NCI-H1417 (cell line): ENCODE data around the gene LMNTD1.

ENCODE experiments used
- DNase-seq, 3 experiments: peaks; one replicate each; lab custom pipeline; 2025; lab: John Stamatoyannopoulos, UW

Gene LMNTD1

GRCh38 chr12:25556153-25556552 is 3.1 kb upstream of the LMNTD1 start:
- DNase-seq = no peak

- no peak for DNase-seq
Observed at GRCh38 chr12:25552681-25553080, 402 bp downstream of the LMNTD1 start.

GRCh38 chr12:25550186-25550585 is 2.9 kb downstream of the LMNTD1 start:
- no peak for DNase-seq

- no peak for DNase-seq
Observed at GRCh38 chr12:25549120-25549519, 4.0 kb downstream of the LMNTD1 start.

- DNase-seq = no peak
Observed at GRCh38 chr12:25546318-25546717, 6.8 kb downstream of the LMNTD1 start.

GRCh38 chr12:25533150-25533549 is 19.9 kb downstream of the LMNTD1 start:
- no peak for DNase-seq

GRCh38 chr12:25531502-25532052 is 21.5 kb downstream of the LMNTD1 start:
- no peak for DNase-seq

- no peak for DNase-seq
Observed at GRCh38 chr12:25529738-25530137, 23.3 kb downstream of the LMNTD1 start.

GRCh38 chr12:25526778-25527177 is 26.3 kb downstream of the LMNTD1 start:
- no peak for DNase-seq

GRCh38 chr12:25524366-25524765 is 28.7 kb downstream of the LMNTD1 start:
- no peak for DNase-seq

- DNase-seq = no peak
Observed at GRCh38 chr12:25521625-25522256, 31.3 kb downstream of the LMNTD1 start.

- no peak for DNase-seq
Observed at GRCh38 chr12:25518512-25518911, 34.6 kb downstream of the LMNTD1 start.

GRCh38 chr12:25504744-25505143 is 48.3 kb downstream of the LMNTD1 start:
- DNase-seq = no peak

- no peak for DNase-seq
Observed at GRCh38 chr12:25503666-25504065, 49.4 kb downstream of the LMNTD1 start.

GRCh38 chr12:25502596-25502995 is 50.5 kb downstream of the LMNTD1 start:
- no peak for DNase-seq

- no peak for DNase-seq
Observed at GRCh38 chr12:25502118-25502517, 51.0 kb downstream of the LMNTD1 start.

GRCh38 chr12:25501549-25501948 is 51.5 kb downstream of the LMNTD1 start:
- DNase-seq = no peak

GRCh38 chr12:25500651-25501050 is 52.4 kb downstream of the LMNTD1 start:
- no peak for DNase-seq

- DNase-seq = no peak
Observed at GRCh38 chr12:25497021-25497420, 56.1 kb downstream of the LMNTD1 start.

- DNase-seq = no peak
Observed at GRCh38 chr12:25496098-25496587, 56.9 kb downstream of the LMNTD1 start.

GRCh38 chr12:25495331-25496097 is 57.6 kb downstream of the LMNTD1 start:
- no peak for DNase-seq

GRCh38 chr12:25494926-25495325 is 58.2 kb downstream of the LMNTD1 start:
- no peak for DNase-seq

- DNase-seq = no peak
Observed at GRCh38 chr12:25493682-25494081, 59.4 kb downstream of the LMNTD1 start.
